IMR-90 (cell line): ENCODE data around the gene NAMPT.

Experiments
- CEBPB ChIP-seq: IDR thresholded peaks from 2 replicates; pipeline ENCODE4 v1.6.1; 2012; ENCODE audit warnings: low read depth, low read length, improper control_type of control experiment
- CTCF ChIP-seq: conservative IDR thresholded peaks from 2 replicates; pipeline ENCODE4 v1.5.1; 2012; ENCODE audit warnings: mild to moderate bottlenecking, low read depth, low read length, improper control_type of control experiment
- ELK1 ChIP-seq: fragments of 150-350 bp; IDR thresholded peaks from 2 replicates; pipeline ENCODE4 v1.6.1; 2016; ENCODE audit warnings: low read depth, mild to moderate bottlenecking, low read length, moderate library complexity, borderline replicate concordance
- MAFK ChIP-seq: IDR thresholded peaks from 2 replicates; pipeline ENCODE4 v1.6.1; 2012; ENCODE audit warnings: low read depth, low read length, improper control_type of control experiment
- MXI1 ChIP-seq: IDR thresholded peaks from 2 replicates; pipeline ENCODE4 v1.6.1; 2012; ENCODE audit warnings: low read depth, mild to moderate bottlenecking, low read length, moderate library complexity, borderline replicate concordance
- NFE2L2 ChIP-seq: fragments of 150-350 bp; IDR thresholded peaks from 2 replicates; pipeline ENCODE4 v1.6.1; 2016; ENCODE audit warnings: low read depth, mild to moderate bottlenecking, low read length
- POLR2A ChIP-seq: IDR thresholded peaks from 2 replicates; pipeline ENCODE4 v1.6.1; 2012; ENCODE audit warnings: mild to moderate bottlenecking, low read depth, low read length
- RFX5 ChIP-seq: IDR thresholded peaks from 2 replicates; pipeline ENCODE4 v1.8.0; 2012; ENCODE audit warnings: low read depth, mild to moderate bottlenecking, low read length, moderate library complexity

- TF ChIP-seq POLR2A (no peak), CTCF (0 out of 2 replicates have a peak, but pooled peaks have one; percentile 6), MXI1 (no peak), MAFK (no peak), ELK1 (no peak), NFE2L2 (no peak), CEBPB (no peak), RFX5 (no peak)
These were observed 9.6 kb upstream of the NAMPT start for GRCh38 chr7:106294334-106294733.
